Lower leg skin (tissue), 3 donors: ENCODE measurements around the gene TOPAZ1.

Experiments used
- CTCF ChIP-seq, 3 donors: fragments of 450-650 bp; IDR thresholded peaks; one replicate each; pipeline ENCODE4 v1.5.1; 2016; ENCODE audit warnings: antibody characterized with exemption in 3 of 3, mild to moderate bottlenecking in 3 of 3, moderate library complexity in 2 of 3
- POLR2A ChIP-seq, 2 donors: fragments of 450-650 bp; IDR thresholded peaks; one replicate each; pipeline ENCODE4 v1.6.1; 2016 to 2017; ENCODE audit warnings: antibody characterized with exemption in 2 of 2, mild to moderate bottlenecking in 1 of 2, moderate library complexity in 1 of 2

DNA sequence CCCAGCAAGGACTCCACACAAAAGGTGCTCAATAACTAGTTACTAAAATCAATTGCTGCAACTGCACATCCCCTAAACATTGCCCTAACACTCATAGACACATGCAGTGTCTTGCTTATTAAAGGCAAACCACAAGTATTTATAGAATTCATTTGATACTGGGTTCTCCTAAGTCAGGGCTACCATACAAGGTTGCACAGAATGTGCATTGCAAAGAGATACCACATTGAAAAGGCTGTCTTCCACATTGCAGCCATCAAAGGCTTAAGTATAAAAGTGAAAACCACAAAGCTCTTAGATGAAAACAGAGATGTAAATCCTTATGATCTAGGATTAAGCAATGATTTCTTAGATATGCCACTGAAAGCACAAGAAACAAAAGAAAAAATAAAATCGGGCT is 33.6 kb upstream of the TOPAZ1 start:
- TF ChIP-seq CTCF (IDR thresholded peaks at IDR 0.05) (no peak), POLR2A (IDR thresholded peaks at IDR 0.05) (no peak)
